ENCODE results near the gene MYADML2. TPM values are rescaled to one million over a fixed set of nuclear protein-coding genes. Genes with fewer than 3 reads are reported as not detected.

MYADML2 gene
- total RNA-seq, 1 donor from 2014 or later, result not detected

GRCh38 chr17:81909966-81910839 is 36.8 kb downstream of the MYADML2 start:
- H3K4me3 Mint-ChIP-seq (ENCODE audit: unreplicated experiment), result peak overlapping the region; percentile 77
- peak overlapping the region; percentile 54 for H3K27ac Mint-ChIP-seq (ENCODE audit: unreplicated experiment)
- TF ChIP-seq CTCF (IDR thresholded peaks at IDR 0.05), result no peak
- H3K9me3 Mint-ChIP-seq (ENCODE audit: low read depth), result no peaks in the 10 kb centered on the region
- no peaks in the 10 kb centered on the region for H3K27me3 Mint-ChIP-seq (ENCODE audit: low read depth)
- peaks cover 10% of the 10 kb centered on the region for H3K4me1 Mint-ChIP-seq (ENCODE audit: low read depth)
- no peak for DNase-seq (ENCODE audit: low spot score)
- H3K36me3 Mint-ChIP-seq (ENCODE audit: low read depth), result peaks cover 11% of the 10 kb centered on the region

GRCh38 chr17:81909231-81909630 is 37.8 kb downstream of the MYADML2 start:
- DNase-seq (ENCODE audit: low spot score), result no peak
- no peak for TF ChIP-seq CTCF (IDR thresholded peaks at IDR 0.05)
- Mint-ChIP-seq H3K27ac (ENCODE audit: unreplicated experiment) (no peak overlapping the region), H3K9me3 (ENCODE audit: low read depth) (no peaks in the 10 kb centered on the region), H3K36me3 (ENCODE audit: low read depth) (peaks cover 9% of the 10 kb centered on the region), H3K4me3 (ENCODE audit: unreplicated experiment) (no peak overlapping the region), H3K4me1 (ENCODE audit: low read depth) (peaks cover 10% of the 10 kb centered on the region), H3K27me3 (ENCODE audit: low read depth) (no peaks in the 10 kb centered on the region)

- no peak for DNase-seq (ENCODE audit: low spot score)
- H3K4me3 Mint-ChIP-seq (ENCODE audit: unreplicated experiment), result no peak overlapping the region
- TF ChIP-seq CTCF (IDR thresholded peaks at IDR 0.05), result no peak
- H3K9me3 Mint-ChIP-seq (ENCODE audit: low read depth), result no peaks in the 10 kb centered on the region
- H3K27ac Mint-ChIP-seq (ENCODE audit: unreplicated experiment), result no peak overlapping the region
- no peaks in the 10 kb centered on the region for H3K27me3 Mint-ChIP-seq (ENCODE audit: low read depth)
- peaks cover 10% of the 10 kb centered on the region for H3K4me1 Mint-ChIP-seq (ENCODE audit: low read depth)
- H3K36me3 Mint-ChIP-seq (ENCODE audit: low read depth), result peaks cover 9% of the 10 kb centered on the region
Measured at GRCh38 chr17:81908793-81909192, 38.2 kb downstream of the MYADML2 start.

GRCh38 chr17:81907219-81908145 is 39.6 kb downstream of the MYADML2 start:
- no peaks in the 10 kb centered on the region for H3K9me3 Mint-ChIP-seq (ENCODE audit: low read depth)
- H3K4me1 Mint-ChIP-seq (ENCODE audit: low read depth), result peaks cover 10% of the 10 kb centered on the region
- no peaks in the 10 kb centered on the region for H3K27me3 Mint-ChIP-seq (ENCODE audit: low read depth)
- no peak for DNase-seq (ENCODE audit: low spot score)
- peak; percentile 20 for TF ChIP-seq CTCF (IDR thresholded peaks at IDR 0.05)
- no peak overlapping the region for H3K4me3 Mint-ChIP-seq (ENCODE audit: unreplicated experiment)
- H3K36me3 Mint-ChIP-seq (ENCODE audit: low read depth), result peaks cover 4% of the 10 kb centered on the region
- no peak overlapping the region for H3K27ac Mint-ChIP-seq (ENCODE audit: unreplicated experiment)
